HG03060 (cell line): ENCODE data around the gene GAS7.
"Not testable (repeated sequence)": the region's sequence is repeated elsewhere in the genome, so short reads cannot be mapped to it uniquely, and the experiment has no call there.

Experiments used
- ATAC-seq: cut with Tn5 transposase; IDR thresholded peaks from one replicate; pipeline ENCODE4 v1.9.1; 2021; ENCODE audit warnings: low read depth, moderate number of reproducible peaks; ENCODE audit not compliant: unreplicated experiment

The GAS7 gene

DNA sequence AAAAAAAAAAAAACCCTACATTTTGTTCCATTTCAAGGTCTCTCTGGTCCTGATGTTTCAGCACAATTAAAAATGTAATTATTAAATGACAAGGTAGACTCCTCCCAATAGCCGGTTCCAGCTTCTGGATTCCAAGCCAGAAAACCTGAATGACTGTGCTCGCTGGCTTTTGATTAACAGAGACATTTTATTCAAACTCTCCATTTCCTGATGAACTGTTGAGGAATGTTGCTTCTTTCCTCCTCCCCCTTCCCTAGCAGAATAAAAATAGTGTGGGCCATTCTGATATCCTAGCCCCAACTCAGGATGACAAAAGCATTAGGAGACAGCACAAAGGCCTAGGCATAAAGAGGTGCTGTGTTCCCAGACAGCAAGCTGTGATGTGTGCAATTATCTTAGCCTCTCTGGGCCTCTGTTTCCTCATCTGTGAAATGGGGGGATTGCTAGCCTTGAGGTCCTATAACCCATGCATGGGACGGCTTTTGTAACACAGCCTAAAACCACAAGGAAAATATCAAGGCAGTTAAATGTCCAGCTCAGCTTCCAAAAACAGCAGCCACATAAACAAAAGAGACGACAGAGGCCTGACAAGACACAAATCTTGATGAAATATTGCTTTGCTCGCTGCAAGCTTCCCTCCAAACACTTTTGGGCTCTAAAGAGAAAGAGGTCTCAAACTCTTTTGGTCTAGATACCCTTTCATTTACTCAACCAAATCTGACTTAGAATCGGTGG is 166.1 kb downstream of the GAS7 start:
- no peak for ATAC-seq

DNA sequence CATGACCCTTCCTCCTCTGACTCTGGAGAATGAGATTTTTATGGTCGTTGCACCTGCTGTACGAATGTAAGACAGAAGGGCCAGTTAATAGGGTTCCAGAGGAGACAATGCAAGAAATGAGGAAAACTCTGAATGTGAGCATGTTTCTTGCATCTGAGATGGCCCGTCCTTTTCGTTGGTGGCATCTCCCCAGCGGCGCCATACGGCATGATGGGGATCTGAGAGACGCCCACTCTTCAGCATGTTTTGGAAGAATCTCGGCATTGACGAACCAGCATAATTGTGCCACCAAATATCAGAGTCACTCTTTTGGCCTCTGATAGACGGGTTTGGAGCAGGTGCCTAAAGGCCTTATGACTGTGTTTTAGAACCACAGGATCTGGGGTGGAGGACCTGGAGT is 166.8 kb downstream of the GAS7 start:
- no peak for ATAC-seq

DNA sequence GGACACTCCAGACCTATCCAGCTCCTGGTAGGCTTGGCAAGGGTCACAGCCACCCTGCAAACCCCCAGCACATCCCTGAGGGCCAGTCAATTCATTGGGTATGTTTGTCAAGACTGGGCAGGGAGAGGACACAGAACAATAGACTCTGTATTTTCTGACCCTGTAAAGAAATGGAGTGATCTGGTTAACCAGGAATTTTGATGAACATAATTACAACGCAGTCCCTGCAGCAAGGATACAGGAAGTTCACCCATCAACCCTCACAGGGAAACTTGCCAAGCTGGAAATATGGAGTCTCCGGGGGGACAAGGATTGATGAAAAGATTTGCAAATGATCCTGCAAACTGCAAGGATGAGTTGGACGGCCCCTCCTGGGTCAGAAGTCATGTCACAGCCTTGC is 167.3 kb downstream of the GAS7 start:
- ATAC-seq: no peak

- ATAC-seq: no peak
These were observed 169.3 kb downstream of the GAS7 start for GRCh38 chr17:10029129-10029528.

DNA sequence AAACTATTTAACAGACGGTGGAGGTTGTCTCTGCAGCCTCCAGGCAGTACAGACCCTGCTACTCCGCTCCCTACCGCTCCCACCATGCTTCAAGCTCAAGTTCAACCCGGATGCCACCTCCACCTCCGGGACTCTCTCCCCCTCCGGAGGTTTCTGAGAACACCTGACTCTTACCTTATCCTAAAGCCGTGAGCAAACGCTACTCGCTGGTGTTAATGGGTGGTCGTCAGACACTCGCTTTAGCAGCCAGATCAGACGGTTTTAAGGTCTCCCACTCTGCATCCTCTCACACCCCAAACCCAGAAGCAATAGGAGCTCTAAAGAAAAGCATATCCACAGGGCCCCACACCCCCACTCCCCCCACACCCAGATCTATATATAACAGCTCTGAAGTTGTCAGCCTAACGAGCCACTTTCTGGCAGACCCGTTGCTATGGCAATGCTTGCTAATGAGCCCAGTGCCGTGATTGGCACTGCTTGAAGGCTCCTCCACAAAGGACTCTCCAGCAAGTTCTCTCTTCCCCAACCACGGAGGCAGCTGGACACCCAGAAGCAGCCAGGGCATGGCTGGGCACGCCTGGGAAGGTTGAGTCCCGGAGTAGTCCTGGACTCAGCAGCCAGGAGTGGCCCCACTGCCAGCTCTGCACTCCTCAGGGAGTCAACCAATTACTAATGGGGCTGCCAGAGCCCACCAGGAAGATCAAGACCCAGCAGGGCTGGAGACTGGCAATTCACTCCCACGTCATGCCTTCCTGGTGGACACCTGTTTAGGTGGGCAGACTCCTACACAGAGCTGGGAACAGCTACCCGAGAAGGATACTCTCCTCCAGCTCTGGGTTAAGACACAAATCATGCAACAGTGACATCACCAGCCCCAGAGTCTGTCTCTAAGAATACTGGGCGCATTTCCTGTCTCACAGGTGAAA is 172.2 kb downstream of the GAS7 start:
- no peak for ATAC-seq

DNA sequence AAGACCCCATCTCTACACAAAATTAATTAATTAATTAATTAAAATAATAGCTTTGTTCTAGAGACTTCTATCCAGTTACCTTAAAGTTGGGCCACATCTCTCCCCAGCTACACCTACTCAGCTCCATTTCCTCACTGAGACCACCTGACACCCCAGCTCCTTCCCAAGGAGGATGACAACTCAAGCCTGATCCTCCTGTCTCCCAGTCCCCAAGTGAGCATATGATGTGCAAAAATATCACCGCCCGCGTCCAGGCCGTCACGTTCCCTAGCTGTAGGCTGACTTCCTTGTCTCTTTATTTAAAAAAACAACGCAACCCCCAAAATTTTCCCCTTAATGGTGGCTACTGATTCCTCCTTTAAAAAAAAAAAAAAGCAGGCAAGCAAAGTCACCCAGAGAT is 173.2 kb downstream of the GAS7 start:
- no peak for ATAC-seq

GRCh38 chr17:10022416-10022815 is 176.0 kb downstream of the GAS7 start:
- no peak for ATAC-seq

DNA sequence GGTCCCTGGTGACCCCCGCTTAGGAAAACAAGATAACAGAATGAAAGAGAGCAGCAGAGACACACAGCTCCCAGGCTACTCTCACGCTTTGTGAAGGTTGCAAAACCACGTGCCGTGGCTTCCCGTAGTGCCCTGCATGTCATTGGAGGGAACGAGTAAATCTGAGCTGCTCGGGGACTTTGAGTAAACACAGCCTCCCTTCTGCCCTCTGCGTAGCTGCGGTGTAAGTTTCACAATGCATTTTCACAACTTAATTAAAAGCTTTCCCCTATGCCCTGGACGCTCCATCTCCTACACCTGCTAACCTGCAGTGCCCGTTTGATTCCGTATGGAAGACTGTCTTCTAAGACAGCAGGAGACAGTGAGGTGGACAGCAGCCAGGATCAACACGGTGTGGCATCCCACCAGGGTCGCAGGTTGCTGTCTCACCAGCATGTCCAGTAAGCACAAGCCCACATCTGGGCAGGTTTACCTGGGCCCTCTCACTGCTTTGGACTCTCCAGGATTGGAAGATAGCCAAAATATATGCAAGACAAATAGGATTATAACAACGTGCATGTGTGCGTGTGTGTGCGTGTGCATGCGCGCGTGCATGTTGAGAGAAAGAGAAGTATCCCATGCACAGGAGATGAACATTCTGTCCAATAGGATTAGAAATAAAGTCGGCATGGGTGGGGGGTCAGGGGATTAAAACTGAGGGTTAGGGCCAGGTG is 177.0 kb downstream of the GAS7 start:
- no peak for ATAC-seq

GRCh38 chr17:10019941-10020451 is 178.4 kb downstream of the GAS7 start:
- no peak for ATAC-seq

DNA sequence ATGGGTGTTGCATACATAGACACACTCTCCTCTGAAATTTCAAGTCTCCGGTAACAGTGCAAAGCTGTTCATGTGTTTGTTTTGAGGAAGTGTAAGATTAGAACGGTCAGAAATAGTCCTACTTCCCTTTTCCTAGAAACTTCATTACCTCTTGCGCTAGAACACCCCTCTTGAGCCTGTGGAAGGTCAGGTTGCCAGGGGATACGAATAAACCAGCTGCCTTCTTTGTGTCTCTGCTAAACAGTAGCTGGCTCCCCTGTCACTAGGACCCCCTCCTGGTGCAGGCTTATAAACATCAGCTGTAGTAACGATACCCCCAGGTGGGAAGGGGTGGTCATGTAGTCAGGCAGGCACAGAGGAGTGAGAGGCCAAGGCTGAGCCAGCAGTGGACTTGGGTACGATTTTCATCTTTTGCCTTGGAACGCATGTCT is 179.9 kb downstream of the GAS7 start:
- ATAC-seq: peak; percentile 55

DNA sequence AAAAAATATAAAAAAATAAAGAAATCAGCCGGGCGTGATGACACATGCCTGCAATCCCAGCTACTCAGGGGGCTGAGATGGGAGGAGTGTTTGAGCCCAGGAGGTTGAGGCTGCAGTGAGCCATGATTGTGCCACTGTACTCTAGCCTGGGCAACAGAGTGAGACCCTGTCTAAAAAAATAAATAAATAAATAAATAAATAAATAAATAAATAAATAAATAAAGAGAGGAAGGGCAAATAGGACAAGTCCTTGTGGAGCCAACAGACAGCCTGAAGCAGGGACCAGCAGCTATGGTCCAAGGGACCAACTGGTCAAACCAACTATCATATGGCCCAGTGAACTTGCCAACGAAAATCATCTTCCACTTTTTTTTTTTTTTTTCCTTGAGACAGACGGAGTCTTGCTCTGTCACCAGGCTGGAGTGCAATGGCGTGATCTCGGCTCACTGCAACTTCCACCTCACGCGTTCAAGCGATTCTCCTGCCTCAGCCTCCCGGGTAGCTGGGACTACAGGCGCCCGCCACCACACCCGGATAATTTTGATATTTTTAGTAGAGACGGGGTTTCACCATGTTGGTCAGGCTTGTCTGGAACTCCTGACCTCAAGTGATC is 181.3 kb downstream of the GAS7 start:
- not testable (repeated sequence) for ATAC-seq

DNA sequence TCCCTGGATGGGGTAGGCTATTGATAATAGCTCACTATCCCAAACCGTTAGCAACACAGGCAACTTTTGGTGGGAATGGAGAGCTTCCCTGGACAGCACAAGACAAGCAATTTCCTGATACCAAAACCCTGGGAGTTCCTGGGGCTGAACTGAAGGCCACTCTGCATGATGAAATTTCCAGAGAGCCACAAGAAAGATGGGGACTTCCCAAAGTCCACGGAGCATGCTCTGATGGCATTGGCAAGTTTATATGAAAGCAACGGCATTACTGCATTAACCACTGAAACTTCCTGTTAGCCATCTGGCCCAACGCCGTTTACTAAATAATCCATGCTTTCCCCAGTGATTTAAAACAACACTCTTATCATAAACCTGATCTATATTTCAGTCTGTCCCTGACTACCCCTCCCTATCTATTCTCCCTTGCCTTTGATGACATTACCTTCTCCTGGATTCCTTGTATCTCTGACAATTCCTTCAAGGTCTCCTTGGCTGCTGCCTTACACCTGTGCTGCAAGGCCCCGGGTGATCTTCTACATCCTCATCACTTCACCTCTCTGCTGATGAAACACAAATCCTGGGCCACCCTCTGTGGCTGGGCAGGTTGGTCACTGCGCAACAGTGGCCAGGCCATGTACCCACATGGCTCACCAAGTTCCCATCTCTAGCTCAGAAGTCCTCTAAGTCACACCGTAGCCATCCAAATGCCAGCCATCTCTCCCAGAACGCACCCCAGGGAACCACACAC is 184.9 kb downstream of the GAS7 start:
- ATAC-seq: no peak

- ATAC-seq: no peak
These were observed 187.7 kb downstream of the GAS7 start for GRCh38 chr17:10010752-10011151.

DNA sequence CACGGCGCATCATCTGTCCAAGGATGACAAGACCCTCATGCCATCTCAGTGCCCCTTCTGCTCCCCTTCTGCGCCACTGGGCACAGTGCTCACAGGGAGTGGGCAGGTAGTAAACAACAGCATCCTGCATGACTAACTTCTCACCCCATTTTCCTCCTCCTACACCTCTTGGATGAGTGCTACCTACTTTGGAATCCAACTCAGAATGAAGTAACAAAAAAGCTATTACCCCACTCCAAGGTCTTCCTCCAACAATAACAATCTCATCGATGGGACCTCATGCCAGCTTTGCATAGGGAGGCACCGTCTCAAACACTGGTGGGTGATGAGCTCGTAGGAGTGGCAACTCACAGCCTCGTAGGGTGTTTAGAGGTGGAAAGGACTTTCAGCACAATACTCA is 194.7 kb downstream of the GAS7 start:
- ATAC-seq: no peak

DNA sequence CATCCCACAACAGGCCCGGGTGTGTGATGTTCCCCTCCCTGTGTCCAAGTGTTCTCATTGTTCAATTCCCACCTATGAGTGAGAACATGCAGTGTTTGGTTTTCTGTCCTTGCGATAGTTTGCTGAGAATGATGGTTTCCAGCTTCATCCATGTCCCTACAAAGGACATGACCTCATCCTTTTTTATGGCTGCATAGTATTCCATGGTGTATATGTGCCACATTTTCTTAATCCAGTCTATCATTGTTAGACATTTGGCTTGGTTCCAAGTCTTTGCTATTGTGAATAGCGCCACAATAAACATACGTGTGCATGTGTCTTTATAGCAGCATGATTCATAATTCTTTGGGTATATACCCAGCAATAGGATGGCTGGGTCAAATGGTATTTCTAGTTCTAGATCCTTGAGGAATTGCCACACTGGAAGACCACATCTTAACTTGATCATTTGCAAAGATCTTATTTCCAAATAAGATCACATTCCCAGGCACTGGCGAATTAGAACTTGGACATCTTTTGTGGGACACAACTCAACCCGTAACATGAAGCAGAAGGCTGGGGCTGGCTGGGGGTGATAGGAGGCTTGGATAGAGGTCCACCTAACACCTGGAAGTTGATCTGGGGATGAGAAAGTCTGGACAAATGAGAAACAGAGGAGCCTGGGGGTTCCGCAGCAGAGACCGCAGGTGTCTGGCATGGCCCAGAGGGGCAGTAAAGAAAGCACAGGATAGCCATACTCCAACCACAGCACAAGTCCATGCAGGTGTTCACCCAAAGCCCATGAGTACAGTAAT is 195.6 kb downstream of the GAS7 start:
- not testable (repeated sequence) for ATAC-seq

DNA sequence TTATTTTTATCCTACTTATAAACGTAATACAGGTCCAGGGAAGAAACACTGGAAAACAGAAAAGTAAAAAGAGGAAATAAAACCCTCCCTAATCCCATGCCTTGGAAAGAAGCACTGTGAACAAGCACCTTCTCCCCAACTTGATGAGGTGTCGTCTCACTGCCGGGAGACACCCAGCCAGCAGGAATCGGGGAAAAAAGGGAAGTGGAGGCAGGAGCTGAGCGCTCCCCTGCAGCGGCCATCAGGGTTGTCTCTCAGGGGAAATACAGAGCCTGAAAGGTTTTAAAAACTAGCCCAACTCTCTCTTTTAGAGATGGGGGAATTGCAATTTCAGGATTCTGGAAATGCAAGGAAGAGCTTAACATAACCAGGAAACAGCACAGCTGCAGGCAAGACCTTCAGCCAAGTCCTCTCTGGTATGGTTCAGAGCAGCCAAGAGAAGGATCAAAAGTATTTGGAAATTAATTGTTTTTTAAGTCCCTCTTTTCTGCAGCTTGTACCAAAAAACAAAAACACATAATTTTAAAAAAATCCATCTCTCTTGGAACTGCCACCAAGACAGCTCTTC is 197.0 kb downstream of the GAS7 start:
- ATAC-seq: no peak

DNA sequence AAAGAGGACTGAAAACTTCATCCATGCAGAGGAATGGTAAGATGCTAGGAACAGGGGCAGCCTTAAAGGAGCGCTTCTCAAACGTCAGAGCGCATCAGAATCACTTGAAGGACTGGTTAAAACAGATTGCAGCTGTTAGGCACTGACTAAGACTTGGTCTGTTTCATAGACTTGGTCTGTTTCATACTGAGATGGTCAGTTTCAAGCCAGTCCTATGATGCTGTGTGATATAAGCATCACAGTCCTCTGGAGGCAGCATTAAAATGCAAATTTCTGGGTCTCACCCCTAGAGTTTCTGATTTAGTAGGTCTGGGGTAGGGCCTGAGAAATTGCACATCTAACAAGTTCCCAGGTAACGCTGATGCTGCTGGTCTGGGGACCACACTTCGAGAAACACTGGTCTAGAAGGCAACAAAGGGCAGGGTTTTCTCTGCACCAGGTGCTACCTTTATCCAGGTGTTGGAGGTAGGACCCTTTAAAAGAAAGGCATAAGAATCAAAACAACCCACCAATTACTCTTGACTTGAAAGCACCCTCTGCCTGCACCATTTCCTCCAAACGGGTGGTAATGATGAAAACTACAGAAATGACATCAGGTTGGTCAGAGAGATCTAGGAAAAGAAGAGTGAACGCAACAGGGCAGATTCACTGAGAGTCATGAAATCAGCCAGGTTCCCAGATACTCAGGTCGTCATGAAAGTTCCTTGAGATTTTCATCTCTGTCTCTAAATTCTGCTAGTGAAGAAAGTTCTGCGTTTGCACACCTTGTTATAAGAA is 198.3 kb downstream of the GAS7 start:
- ATAC-seq: no peak

DNA sequence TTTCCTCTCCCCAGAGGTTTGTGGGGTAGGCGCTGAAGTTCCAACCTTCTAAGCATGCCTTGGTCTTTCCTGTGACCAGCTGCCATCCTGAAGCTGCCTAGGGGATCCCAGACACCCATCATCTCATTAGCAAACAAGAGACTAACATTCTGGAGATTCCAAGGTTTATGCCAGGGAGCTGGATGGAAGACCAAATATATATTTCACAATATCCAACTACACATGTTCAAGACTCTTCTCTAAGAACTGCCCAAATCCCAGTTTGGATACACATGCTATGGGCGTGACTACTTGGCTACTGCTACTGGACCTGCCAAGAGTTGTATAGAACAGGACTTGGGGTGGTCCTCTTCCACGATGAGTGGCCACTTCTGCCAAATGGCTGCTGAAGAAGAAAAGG is 200.3 kb downstream of the GAS7 start:
- no peak for ATAC-seq
